PC-9 (cell line): ENCODE results near the gene OR8J3. TPM values are rescaled to one million over a fixed set of nuclear protein-coding genes. Genes with fewer than 3 reads are reported as not detected.
"Not testable (repeated sequence)": the region's sequence is repeated elsewhere in the genome, so short reads cannot be mapped to it uniquely, and the experiment has no call there.

Experiments
- BruUV-seq: library from RNA; stranded (reverse); fragments of 400-500 nt; replicated peaks from 2 replicates; lab custom pipeline; 2021; lab: Mats Ljungman, UMichigan
- CTCF ChIA-PET: fragments of 300-600 bp; sonication (Branson Sonifier 250); formaldehyde crosslinking; loops from one replicate; lab custom pipeline; 2022; ENCODE audit warnings: antibody characterized with exemption; lab: Charles Lee
- POLR2A ChIA-PET: fragments of 300-600 bp; sonication (Branson Sonifier 250); formaldehyde crosslinking; loops from one replicate; lab custom pipeline; 2022; ENCODE audit warnings: antibody characterized with exemption; ENCODE audit not compliant: unreplicated experiment; lab: Charles Lee
- DNase-seq, 2 experiments: peaks; one replicate each; pipeline versions ENCODE4 v3.0.0 to v3.0.0-alpha.2; 2015 to 2022; ENCODE audit warnings: mixed read lengths in 1 of 2
- H2AFZ ChIP-seq: fragments of 200-600 bp; sonication (generic); 2 replicates; pipeline ENCODE4 v1.8.1; 2017; ENCODE audit warnings: antibody characterized with exemption
- H3F3A ChIP-seq: fragments of 200-600 bp; sonication (generic); 2 replicates; pipeline ENCODE4 v1.8.1; 2017; ENCODE audit warnings: antibody characterized with exemption, mild to moderate bottlenecking, low read depth; ENCODE audit not compliant: insufficient read depth
- H3K27ac ChIP-seq: fragments of 200-600 bp; sonication (generic); 2 replicates; pipeline ENCODE4 v1.6.1; 2016; ENCODE audit warnings: mixed run types
- H3K27me3 ChIP-seq: fragments of 200-600 bp; sonication (generic); 2 replicates; pipeline ENCODE4 v1.6.1; 2016; ENCODE audit warnings: low read depth, mixed run types; ENCODE audit not compliant: insufficient read depth
- H3K36me3 ChIP-seq: fragments of 200-600 bp; sonication (generic); 2 replicates; pipeline ENCODE4 v1.6.1; 2016; ENCODE audit warnings: low read depth, mixed run types
- H3K4me1 ChIP-seq: fragments of 200-600 bp; sonication (generic); replicated peaks from 2 replicates; pipeline ENCODE4 v1.6.1; 2016; ENCODE audit warnings: mixed run types; ENCODE audit not compliant: insufficient read depth
- H3K4me2 ChIP-seq: fragments of 200-600 bp; sonication (generic); 2 replicates; pipeline ENCODE4 v1.6.1; 2017; ENCODE audit warnings: mixed run types
- H3K4me3 ChIP-seq: fragments of 200-600 bp; sonication (generic); 2 replicates; pipeline ENCODE4 v1.6.1; 2016; ENCODE audit warnings: mixed run types
- H3K79me2 ChIP-seq: fragments of 200-600 bp; sonication (generic); 2 replicates; pipeline ENCODE4 v1.6.1; 2017; ENCODE audit warnings: low read depth, mixed run types
- H3K9me2 ChIP-seq: fragments of 200-600 bp; sonication (generic); 2 replicates; pipeline ENCODE4 v1.8.1; 2017; ENCODE audit warnings: mild to moderate bottlenecking; ENCODE audit not compliant: insufficient read depth
- H3K9me3 ChIP-seq: fragments of 200-600 bp; sonication (generic); 2 replicates; pipeline ENCODE4 v1.8.1; 2016; ENCODE audit warnings: low read depth; ENCODE audit not compliant: insufficient read depth
- H4K20me1 ChIP-seq: fragments of 200-600 bp; sonication (generic); 2 replicates; pipeline ENCODE4 v1.8.1; 2017; ENCODE audit not compliant: insufficient read depth
- CTCF ChIP-seq: fragments of 200-600 bp; sonication (generic); conservative IDR thresholded peaks from 2 replicates; pipeline ENCODE4 v1.6.1; 2017; ENCODE audit warnings: mixed run types, antibody characterized with exemption, mild to moderate bottlenecking, moderate library complexity
- EZH2 ChIP-seq: fragments of 200-600 bp; sonication (generic); IDR thresholded peaks from 2 replicates; pipeline ENCODE4 v1.8.0; 2017; ENCODE audit warnings: antibody characterized with exemption, low read depth
- intact Hi-C: fragments of 100-400 bp; cut with micrococcal nuclease; formaldehyde crosslinking; loops from one replicate; pipeline ENCODE4 v1.10.0; 2022; ENCODE audit not compliant: unreplicated experiment
- total RNA-seq: library from RNA; stranded (reverse); gene quantifications from 2 replicates; pipeline ENCODE4 v1.2.3, GENCODE V29; 2021

The OR8J3 gene
- total RNA-seq, 1 experiment from 2014 or later, result not detected

GRCh38 chr11:56160217-56160616 is 20.2 kb upstream of the OR8J3 start, which contains the start of gene OR8K5:
OR8K5 (minus strand) TSS chr11:56160317; CDS start chr11:56160317, 0 bp downstream.
- H4K20me1 ChIP-seq, result no peaks in the 10 kb centered on the region
- no peak for DNase-seq
- H2AFZ ChIP-seq, result no peak within 1 kb of the TSS
- intact Hi-C loops, result no loop called here
- no peaks in the 10 kb centered on the region for H3K79me2 ChIP-seq
- H3K4me1 ChIP-seq, result no peaks in the 10 kb centered on the region
- ChIA-PET POLR2A (no interaction called here), CTCF (no interaction called here)
- no peaks in the 10 kb centered on the region for H3K36me3 ChIP-seq
- H3F3A ChIP-seq, result no peaks in the 10 kb centered on the region
- no peak within 1 kb of the TSS for H3K4me3 ChIP-seq
- no peak for TF ChIP-seq EZH2
- TF ChIP-seq CTCF, result no peak
- no peak within 1 kb of the TSS for H3K4me2 ChIP-seq
- H3K27me3 ChIP-seq, result no peaks in the 10 kb centered on the region
- 0 out of 2 replicates have a peak, but pooled peaks cover 4% of the 10 kb centered on the region for H3K9me2 ChIP-seq
- no TSS peak for BruUV-seq
- no peak within 1 kb of the TSS for H3K27ac ChIP-seq
- H3K9me3 ChIP-seq, result no peaks in the 10 kb centered on the region

- BruUV-seq, result no TSS peak
- DNase-seq, result no peak
- H3K36me3 ChIP-seq, result no peaks in the 10 kb centered on the region
- H3K79me2 ChIP-seq, result no peaks in the 10 kb centered on the region
- TF ChIP-seq EZH2, result no peak
- TF ChIP-seq CTCF, result no peak
- H3K9me2 ChIP-seq, result no peaks in the 10 kb centered on the region
- no peak overlapping the region for H3K4me3 ChIP-seq
- H3K9me3 ChIP-seq, result no peaks in the 10 kb centered on the region
- H3K4me2 ChIP-seq, result no peak overlapping the region
- no peaks in the 10 kb centered on the region for H4K20me1 ChIP-seq
- H3F3A ChIP-seq, result no peaks in the 10 kb centered on the region
- POLR2A ChIA-PET, result no interaction called here
- CTCF ChIA-PET, result no interaction called here
- H3K4me1 ChIP-seq, result no peaks in the 10 kb centered on the region
- no peaks in the 10 kb centered on the region for H3K27me3 ChIP-seq
- intact Hi-C loops, result no loop called here
- no peak overlapping the region for H3K27ac ChIP-seq
- no peak overlapping the region for H2AFZ ChIP-seq
These were observed 12.3 kb upstream of the OR8J3 start for GRCh38 chr11:56152333-56152732.

- Histone ChIP-seq H2AFZ (no peak overlapping the region), H3K9me3 (no peaks in the 10 kb centered on the region), H3K79me2 (no peaks in the 10 kb centered on the region), H3K4me2 (no peak overlapping the region), H3K27ac (no peak overlapping the region), H3K4me3 (no peak overlapping the region), H3K36me3 (no peaks in the 10 kb centered on the region), H3K27me3 (no peaks in the 10 kb centered on the region), H4K20me1 (no peaks in the 10 kb centered on the region), H3K4me1 (no peaks in the 10 kb centered on the region), H3F3A (no peaks in the 10 kb centered on the region), H3K9me2 (no peaks in the 10 kb centered on the region)
- BruUV-seq, result no TSS peak
- POLR2A ChIA-PET, result no interaction called here
- CTCF ChIA-PET, result no interaction called here
- TF ChIP-seq CTCF (no peak), EZH2 (no peak)
- DNase-seq, result no peak
- intact Hi-C loops, result no loop called here
These were observed 11.4 kb upstream of the OR8J3 start for GRCh38 chr11:56151376-56151775.

- H3K4me1 ChIP-seq, H3K36me3 ChIP-seq, DNase-seq, intact Hi-C loops, H2AFZ ChIP-seq, H3K79me2 ChIP-seq, H4K20me1 ChIP-seq, CTCF ChIA-PET, H3K4me2 ChIP-seq, H3K4me3 ChIP-seq, H3K9me3 ChIP-seq, POLR2A ChIA-PET, BruUV-seq, H3F3A ChIP-seq, H3K27ac ChIP-seq, H3K27me3 ChIP-seq, H3K9me2 ChIP-seq: not testable (repeated sequence)
These were observed 3.7 kb upstream of the OR8J3 start for GRCh38 chr11:56143681-56144080.
